Measurements from ENCODE around the gene TNS2. TPM values are rescaled to one million over a fixed set of nuclear protein-coding genes. Genes with fewer than 3 reads are reported as not detected.

TNS2 gene
- total and polyA plus RNA-seq, 2 of the 13 experiments (the other 11 are each of a cell fraction or from before 2014, with no cell fraction given): 8.9 to 20.4 TPM

GRCh38 chr12:53045696-53046045 is 4.2 kb upstream of the TNS2 start:
- DNase-seq (ENCODE audit: low spot score): no peak
- peak overlapping the region in 1 of 3 experiments; percentile 91; a peak in 1 of 6 replicates for H3K4me3 ChIP-seq (replicated peaks in 1 of 3; ENCODE audit: insufficient read depth in 1 of 3, low read depth in 2 of 3, low read length in 3 of 3)
- no peak for ATAC-seq
- TF ChIP-seq ZBTB39 (CRISPR knock-in tag; IDR thresholded peaks at IDR 0.05): 0 out of 2 replicates have a peak, but pooled peaks have one; percentile 10
- no peak for TF ChIP-seq HNRNPLL (IDR thresholded peaks at IDR 0.05; ENCODE audit: low read depth, low read length, poor library complexity, severe bottlenecking)
- WGBS (ENCODE audit: low lambda C conversion rate): 75% methylated on average over 5 of the region's 5 CpGs
- H3K9ac ChIP-seq (ENCODE audit: insufficient read depth, low read depth, low read length): peak overlapping the region; percentile 83; the same call in 1 of the 2 replicates
- H4K20me1 ChIP-seq (ENCODE audit: insufficient read depth, low read length): no peaks in the 10 kb centered on the region
- BruUV-seq (replicated peaks): no TSS peak
- no peak overlapping the region for H2AFZ ChIP-seq (ENCODE audit: low read length)
- no peak for FAIRE-seq
- peaks cover 67% of the 10 kb centered on the region for H3K4me1 ChIP-seq (ENCODE audit: insufficient read depth, low read length)
- CTCF ChIA-PET (ENCODE audit: low intra/inter-chr PET ratio, low total read pairs): no interaction called here
- no peaks in the 10 kb centered on the region for H3K36me3 ChIP-seq (replicated peaks in 1 of 2; ENCODE audit: control insufficient read depth in 1 of 2, insufficient read depth in 2 of 2, low read length in 2 of 2)
- POLR2A ChIA-PET: interaction anchor here (1.0 to 6.4 kb wide), 5 partner anchors 8 to 57 kb away, joined by 6 to 65 read pairs (median 15); partner anchors contain the start of genes EIF4B, SOAT2 and SPRYD3
- H3K27me3 ChIP-seq (ENCODE audit: control insufficient read depth in 1 of 2, insufficient read depth in 2 of 2, low read length in 2 of 2): no peaks in the 10 kb centered on the region; a peak in 1 of 5 replicates
- in situ Hi-C loops (cut with HindIII; ENCODE audit: extremely low pct_ligation_motif_present, low pct_unique_long_range_greater_than_20kb) (no loop called here), intact Hi-C loops (cut with micrococcal nuclease; ENCODE audit: unreplicated experiment) (no loop called here)
- H3K27ac ChIP-seq (ENCODE audit: extremely low read length, insufficient read depth, low read length): no peak overlapping the region
- peak overlapping the region; percentile 99 for H3K4me2 ChIP-seq (ENCODE audit: low read depth, low read length)
- H3K9me3 ChIP-seq (ENCODE audit: low read length): no peaks in the 10 kb centered on the region
- peaks cover 7% of the 10 kb centered on the region for H3K79me2 ChIP-seq (ENCODE audit: insufficient read depth, low read length)

GRCh38 chr12:53046655-53047220 is 3.1 kb upstream of the TNS2 start:
- Histone ChIP-seq H3K79me2 (ENCODE audit: insufficient read depth, low read length) (peaks cover 10% of the 10 kb centered on the region), H4K20me1 (ENCODE audit: insufficient read depth, low read length) (no peaks in the 10 kb centered on the region), H3K27me3 (ENCODE audit: control insufficient read depth in 1 of 2, insufficient read depth in 2 of 2, low read length in 2 of 2) (no peaks in the 10 kb centered on the region; a peak in 1 of 5 replicates), H3K27ac (ENCODE audit: extremely low read length, insufficient read depth, low read length) (peak overlapping the region; percentile 70), H3K9ac (ENCODE audit: insufficient read depth, low read depth, low read length) (peak overlapping the region; percentile 83), H3K4me3 (replicated peaks in 1 of 3; ENCODE audit: insufficient read depth in 1 of 3, low read depth in 2 of 3, low read length in 3 of 3) (peak overlapping the region; percentile 77 to 91 (median 83)), H3K36me3 (replicated peaks in 1 of 2; ENCODE audit: control insufficient read depth in 1 of 2, insufficient read depth in 2 of 2, low read length in 2 of 2) (no peaks in the 10 kb centered on the region), H2AFZ (ENCODE audit: low read length) (no peak overlapping the region), H3K4me1 (ENCODE audit: insufficient read depth, low read length) (peaks cover 77% of the 10 kb centered on the region), H3K4me2 (ENCODE audit: low read depth, low read length) (peak overlapping the region; percentile 99), H3K9me3 (ENCODE audit: low read length) (no peaks in the 10 kb centered on the region)
- BruUV-seq (replicated peaks): TSS peak; percentile 39
- ATAC-seq: peak; percentile 3; the same call in 2 of the 3 replicates
- intact Hi-C loops (cut with micrococcal nuclease; ENCODE audit: unreplicated experiment) (no loop called here), in situ Hi-C loops (cut with HindIII; ENCODE audit: extremely low pct_ligation_motif_present, low pct_unique_long_range_greater_than_20kb) (no loop called here)
- ChIA-PET CTCF (ENCODE audit: low intra/inter-chr PET ratio, low total read pairs) (interaction anchor here (1.6 to 1.7 kb wide), 2 partner anchors 8 to 14 kb away, joined by 4 read pairs; no protein-coding TSS in a partner anchor), POLR2A (interaction anchor here (0.7 to 8.3 kb wide), 12 partner anchors 9 to 162 kb away, joined by 3 to 83 read pairs (median 6); partner anchors contain the start of genes EIF4B, SOAT2 and SPRYD3)
- whole genome bisulfite sequencing (ENCODE audit: low lambda C conversion rate): 1% methylated on average over 27 of the region's 44 CpGs
- no peak for FAIRE-seq
- DNase-seq (ENCODE audit: low spot score): peak; percentile 51
- no peak for TF ChIP-seq MBD4 (IDR thresholded peaks at IDR 0.05; ENCODE audit: borderline replicate concordance, low read length)
- no peak for TF ChIP-seq ZNF598 (CRISPR knock-in tag; IDR thresholded peaks at IDR 0.05; ENCODE audit: borderline replicate concordance)
- peak; percentile 8; the same call in 1 of the 2 replicates for TF ChIP-seq ZNF768 (CRISPR knock-in tag; IDR thresholded peaks at IDR 0.05)
- TF ChIP-seq DNMT1 (CRISPR knock-in tag; IDR thresholded peaks at IDR 0.05): no peak
- TF ChIP-seq SRSF9 (IDR thresholded peaks at IDR 0.05; ENCODE audit: borderline replicate concordance, insufficient read depth, low read depth, low read length, poor library complexity, severe bottlenecking): no peak
- TF ChIP-seq ZNF12 (CRISPR knock-in tag; IDR thresholded peaks at IDR 0.05): no peak
- TF ChIP-seq KDM3A (CRISPR knock-in tag; IDR thresholded peaks at IDR 0.05; ENCODE audit: low read depth): no peak
- no peak for TF ChIP-seq CREBL2 (CRISPR knock-in tag; IDR thresholded peaks at IDR 0.05; ENCODE audit: borderline replicate concordance)
- no peak for TF ChIP-seq ZNF280D (CRISPR knock-in tag; IDR thresholded peaks at IDR 0.05)
- TF ChIP-seq BRD4 (CRISPR knock-in tag; IDR thresholded peaks at IDR 0.05): no peak

Measured in HepG2 (cell line).